Lung (tissue), 12 donors: ENCODE data around the gene CSNK1G3. TPM values are rescaled to one million over a fixed set of nuclear protein-coding genes. Genes with fewer than 3 reads are reported as not detected.

Experiments used
- ATAC-seq: fragments of 200-7000 bp; cut with Tn5 transposase; one replicate; pipeline ENCODE4 v1.9.1; 2020; ENCODE audit warnings: moderate number of reproducible peaks; ENCODE audit not compliant: insufficient read depth, low FRiP score
- DNase-seq, 3 donors: peaks; one replicate each; pipeline ENCODE4 v3.0.0-alpha.2; 2013 to 2017
- H3K27ac ChIP-seq, 2 donors: one replicate each; pipeline ENCODE4 v1.5.1; 2013; ENCODE audit warnings: mild to moderate bottlenecking in 2 of 2, moderate library complexity in 2 of 2, control low read depth in 1 of 2, inconsistent platforms in 1 of 2, low read depth in 1 of 2, low read length in 1 of 2
- H3K27me3 ChIP-seq, 3 donors: one replicate each; pipeline ENCODE4 v1.5.1; 2013; ENCODE audit warnings: low read length in 2 of 3; ENCODE audit not compliant: control insufficient read depth in 3 of 3, insufficient read depth in 3 of 3
- H3K36me3 ChIP-seq, 4 donors: one replicate each; pipeline ENCODE4 v1.5.1; 2013; ENCODE audit warnings: low read length in 4 of 4, mild to moderate bottlenecking in 1 of 4, moderate library complexity in 1 of 4; ENCODE audit not compliant: control insufficient read depth in 4 of 4, insufficient read depth in 4 of 4
- H3K4me1 ChIP-seq, 5 donors: one replicate each; pipeline ENCODE4 v1.5.1; 2013; ENCODE audit warnings: low read length in 5 of 5, mild to moderate bottlenecking in 2 of 5, moderate library complexity in 1 of 5; ENCODE audit not compliant: control insufficient read depth in 5 of 5, insufficient read depth in 5 of 5
- H3K4me3 ChIP-seq: one replicate; pipeline ENCODE4 v1.5.1; 2013; ENCODE audit warnings: mild to moderate bottlenecking, control low read depth, moderate library complexity
- H3K9ac ChIP-seq, 2 donors: one replicate each; pipeline ENCODE4 v1.5.1; 2013; ENCODE audit warnings: low read length in 2 of 2, control low read depth in 1 of 2; ENCODE audit not compliant: insufficient read depth in 1 of 2
- H3K9me3 ChIP-seq, 4 donors: one replicate each; pipeline ENCODE4 v1.5.1; 2013; ENCODE audit warnings: low read length in 3 of 4, mild to moderate bottlenecking in 1 of 4, moderate library complexity in 1 of 4; ENCODE audit not compliant: control insufficient read depth in 4 of 4, insufficient read depth in 3 of 4
- WGBS, 2 donors: extraction: QIAGEN DNeasy Blood & Tissue Kit; methylation state at CpG; one replicate each; pipeline ENCODE4 v1.1.7; 2013; 5-methylcytosine and 5-hydroxymethylcytosine counted together
- polyA plus RNA-seq, 2 donors: library from polyadenylated mRNA; stranded (reverse); fragments of 200-250 nt; gene quantifications; one replicate each; pipeline ENCODE4 v1.2.1, GENCODE V29; 2013
- total RNA-seq, 2 donors: library from RNA; depleted of rRNA in 1 of 2; stranded (reverse); fragments of >200 nt in 1 of 2; gene quantifications; one replicate each; pipeline ENCODE4 v1.2.1, GENCODE V29; 2014 to 2021
- TF ChIP-seq, protein P1 (sequence below): IDR thresholded peaks from 2 replicates; pipeline ENCODE4 v1.5.1; 2012; ENCODE audit warnings: mild to moderate bottlenecking; ENCODE audit errors: control extremely low read depth, extremely low read depth
- donor health status: control.
- donor health status: control.
- donor health status: Bipolar disorder and iron deficiency.
- donor health status: healthy.
- donor health status: DM: yes; HTN: yes; CAD: no.

CSNK1G3 gene
- total and polyA plus RNA-seq, 4 donors, result 8.3 to 106 (median 21.0) TPM

DNA sequence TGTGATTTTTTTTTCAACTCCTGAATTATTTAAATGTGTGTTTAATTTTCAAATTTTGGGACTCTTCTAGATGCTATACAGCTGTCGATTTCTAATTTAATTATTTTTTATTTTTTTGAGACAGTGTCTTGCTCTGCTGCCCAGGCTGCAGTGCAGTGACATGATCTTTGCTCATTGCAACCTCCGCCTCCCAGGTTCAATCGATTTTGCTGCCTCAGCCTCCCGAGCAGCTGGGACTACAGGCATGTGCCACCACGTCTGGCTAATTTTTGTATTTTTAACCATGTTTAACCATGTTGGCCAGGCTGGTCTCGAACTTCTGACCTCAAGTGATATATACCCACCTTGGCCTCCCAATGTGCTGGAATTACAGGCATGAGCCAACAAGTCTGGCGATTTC lies 28.6 kb downstream of the CSNK1G3 start:
- Histone ChIP-seq H3K9ac (no peak overlapping the region), H3K27me3 (no peaks in the 10 kb centered on the region), H3K36me3 (no peaks in the 10 kb centered on the region), H3K4me1 (peaks cover 0 to 8% (median 5%) of the 10 kb centered on the region in 5 donors), H3K9me3 (no peaks in the 10 kb centered on the region), H3K4me3 (no peak overlapping the region), H3K27ac (no peak overlapping the region)
- WGBS, 2 donors, result 98% methylated on average over 7 of the region's 7 CpGs
- TF ChIP-seq, protein P1, sequence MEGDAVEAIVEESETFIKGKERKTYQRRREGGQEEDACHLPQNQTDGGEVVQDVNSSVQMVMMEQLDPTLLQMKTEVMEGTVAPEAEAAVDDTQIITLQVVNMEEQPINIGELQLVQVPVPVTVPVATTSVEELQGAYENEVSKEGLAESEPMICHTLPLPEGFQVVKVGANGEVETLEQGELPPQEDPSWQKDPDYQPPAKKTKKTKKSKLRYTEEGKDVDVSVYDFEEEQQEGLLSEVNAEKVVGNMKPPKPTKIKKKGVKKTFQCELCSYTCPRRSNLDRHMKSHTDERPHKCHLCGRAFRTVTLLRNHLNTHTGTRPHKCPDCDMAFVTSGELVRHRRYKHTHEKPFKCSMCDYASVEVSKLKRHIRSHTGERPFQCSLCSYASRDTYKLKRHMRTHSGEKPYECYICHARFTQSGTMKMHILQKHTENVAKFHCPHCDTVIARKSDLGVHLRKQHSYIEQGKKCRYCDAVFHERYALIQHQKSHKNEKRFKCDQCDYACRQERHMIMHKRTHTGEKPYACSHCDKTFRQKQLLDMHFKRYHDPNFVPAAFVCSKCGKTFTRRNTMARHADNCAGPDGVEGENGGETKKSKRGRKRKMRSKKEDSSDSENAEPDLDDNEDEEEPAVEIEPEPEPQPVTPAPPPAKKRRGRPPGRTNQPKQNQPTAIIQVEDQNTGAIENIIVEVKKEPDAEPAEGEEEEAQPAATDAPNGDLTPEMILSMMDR, result no peak
- ATAC-seq (no peak), DNase-seq (no peak)

DNA sequence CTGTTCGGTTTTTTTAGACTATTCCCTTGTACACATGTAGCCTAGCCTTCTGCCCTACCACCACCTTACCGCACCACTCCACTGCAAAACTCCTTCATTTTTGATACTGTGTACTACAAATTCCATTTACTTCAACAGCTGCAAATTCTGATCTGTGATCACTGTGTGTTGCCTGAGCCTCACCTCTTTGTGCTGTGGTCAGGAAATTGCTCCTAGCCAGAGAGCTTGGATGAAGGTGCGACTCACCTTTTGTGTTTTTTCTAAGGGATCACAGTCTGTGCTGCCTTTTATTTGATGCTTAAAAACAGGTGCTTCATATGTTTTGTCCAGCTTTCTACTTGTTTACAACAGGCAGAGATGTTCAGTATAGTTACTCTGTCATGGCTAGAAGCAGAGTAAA lies 31.5 kb downstream of the CSNK1G3 start:
- Histone ChIP-seq H3K9me3 (no peaks in the 10 kb centered on the region), H3K4me3 (no peak overlapping the region), H3K4me1 (peaks cover 0 to 5% (median 0%) of the 10 kb centered on the region in 5 donors), H3K27me3 (no peaks in the 10 kb centered on the region), H3K9ac (no peak overlapping the region), H3K27ac (no peak overlapping the region), H3K36me3 (peaks cover 0 to 6% (median 0%) of the 10 kb centered on the region in 4 donors)
- ATAC-seq, result no peak
- DNase-seq, result no peak
- 94 to 95% methylated on average over 3 of the region's 3 CpGs for WGBS, 2 donors
- TF ChIP-seq, protein P1, result no peak

DNA sequence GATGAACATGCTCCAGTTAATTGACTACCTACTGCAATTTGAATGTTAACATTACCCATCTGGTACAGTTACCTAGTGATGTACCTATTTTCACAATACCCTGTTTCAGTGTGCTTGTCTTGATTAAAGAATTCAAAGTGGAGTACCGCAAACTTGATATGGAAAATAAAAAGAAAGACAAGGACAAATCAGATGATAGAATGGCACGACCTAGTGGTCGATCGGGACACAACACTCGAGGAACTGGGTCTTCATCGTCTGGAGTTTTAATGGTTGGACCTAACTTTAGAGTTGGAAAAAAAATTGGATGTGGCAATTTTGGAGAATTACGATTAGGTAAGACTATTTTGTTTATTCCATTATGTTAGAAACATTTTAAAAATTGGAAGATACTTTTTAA lies 33.5 kb downstream of the CSNK1G3 start:
- Histone ChIP-seq H3K27me3 (no peaks in the 10 kb centered on the region), H3K27ac (no peak overlapping the region), H3K36me3 (peaks cover 0 to 6% (median 0%) of the 10 kb centered on the region in 4 donors), H3K4me1 (peaks cover 0 to 7% (median 0%) of the 10 kb centered on the region in 5 donors), H3K4me3 (no peak overlapping the region), H3K9ac (no peak overlapping the region), H3K9me3 (no peaks in the 10 kb centered on the region)
- 87 to 93% methylated on average over 7 of the region's 7 CpGs for WGBS, 2 donors
- ATAC-seq (no peak), DNase-seq (peak in 1 of 3 donors; percentile 11)
- TF ChIP-seq, protein P1, result peak; percentile 0

DNA sequence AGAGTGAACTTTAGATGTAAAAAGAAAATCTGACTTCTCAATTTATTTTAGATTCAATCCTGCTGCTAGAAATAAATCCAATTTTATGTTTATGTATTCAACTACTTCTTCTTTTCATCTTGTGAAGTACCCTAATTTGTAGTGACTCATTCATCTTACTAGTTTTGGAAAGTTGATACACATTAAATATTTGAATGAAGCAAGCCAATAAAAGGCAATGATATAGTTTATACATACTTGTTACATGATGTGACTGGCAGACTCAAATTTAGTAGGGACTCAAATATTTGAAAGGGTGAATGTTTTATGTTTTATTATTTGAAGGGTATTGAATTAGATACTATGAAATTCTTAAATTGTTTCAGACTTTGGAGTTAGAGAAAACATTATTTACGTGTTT lies 34.7 kb downstream of the CSNK1G3 start:
- TF ChIP-seq, protein P1, result no peak
- H3K4me3 ChIP-seq, result no peak overlapping the region
- peaks cover 0 to 7% (median 0%) of the 10 kb centered on the region in 5 donors for H3K4me1 ChIP-seq
- peaks cover 0 to 6% (median 0%) of the 10 kb centered on the region in 4 donors for H3K36me3 ChIP-seq
- H3K9ac ChIP-seq, result no peak overlapping the region
- no peak overlapping the region for H3K27ac ChIP-seq
- DNase-seq (no peak), ATAC-seq (no peak)
- 96 to 97% methylated on average over 1 of the region's 1 CpG for WGBS, 2 donors
- no peaks in the 10 kb centered on the region for H3K27me3 ChIP-seq
- H3K9me3 ChIP-seq, result no peaks in the 10 kb centered on the region
